Liver (tissue), 3 donors: ENCODE measurements around the gene TPM4.

Experiments used
- GABPA ChIP-seq, 2 donors: IDR thresholded peaks in 1 of 2; conservative IDR thresholded peaks in 1 of 2; 2 replicates each; pipeline ENCODE4 v1.6.1; 2016; ENCODE audit warnings: antibody characterized with exemption in 2 of 2, mild to moderate bottlenecking in 1 of 2, moderate library complexity in 1 of 2
- JUND ChIP-seq, 2 donors: IDR thresholded peaks; 2 replicates each; pipeline ENCODE4 v1.6.1; 2016; ENCODE audit warnings: antibody characterized with exemption in 2 of 2
- TF ChIP-seq, protein P1 (sequence below): fragments of 150-350 bp; IDR thresholded peaks from 2 replicates; pipeline ENCODE4 v1.5.1; 2017; ENCODE audit warnings: improper control_type of control experiment, low read depth, low read length; ENCODE audit not compliant: missing input control
- donor health status: healthy.
- donor health status: healthy.

DNA sequence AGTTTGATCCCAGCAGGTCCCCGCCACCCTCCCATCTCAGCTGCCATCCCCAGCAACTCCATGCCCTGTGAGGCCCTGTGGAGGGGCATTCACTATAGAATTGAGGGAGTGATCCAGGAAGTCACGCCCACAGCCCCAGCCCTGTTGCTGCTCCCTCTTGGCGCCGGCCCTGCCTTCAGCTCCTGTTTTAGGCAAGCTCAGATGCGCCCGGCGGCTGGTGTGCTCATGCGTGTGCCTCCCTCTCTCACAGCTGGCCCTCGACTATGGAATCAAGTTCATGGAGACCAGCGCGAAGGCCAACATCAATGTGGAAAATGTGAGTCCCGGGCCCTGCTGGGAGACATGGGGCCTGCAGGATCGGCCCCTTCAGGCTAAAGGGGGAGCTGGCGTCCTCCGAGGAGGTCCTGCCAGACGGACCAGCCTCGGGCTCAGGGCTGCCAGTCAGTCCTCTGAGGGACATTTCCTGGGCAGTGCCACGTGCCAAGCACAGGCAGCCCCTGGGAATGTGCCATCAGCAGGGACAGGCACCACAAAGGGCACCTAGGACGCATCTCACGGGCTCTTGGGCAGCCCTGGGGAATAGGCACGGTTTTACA is 51.6 kb downstream of the TPM4 start:
- TF ChIP-seq, protein P1, sequence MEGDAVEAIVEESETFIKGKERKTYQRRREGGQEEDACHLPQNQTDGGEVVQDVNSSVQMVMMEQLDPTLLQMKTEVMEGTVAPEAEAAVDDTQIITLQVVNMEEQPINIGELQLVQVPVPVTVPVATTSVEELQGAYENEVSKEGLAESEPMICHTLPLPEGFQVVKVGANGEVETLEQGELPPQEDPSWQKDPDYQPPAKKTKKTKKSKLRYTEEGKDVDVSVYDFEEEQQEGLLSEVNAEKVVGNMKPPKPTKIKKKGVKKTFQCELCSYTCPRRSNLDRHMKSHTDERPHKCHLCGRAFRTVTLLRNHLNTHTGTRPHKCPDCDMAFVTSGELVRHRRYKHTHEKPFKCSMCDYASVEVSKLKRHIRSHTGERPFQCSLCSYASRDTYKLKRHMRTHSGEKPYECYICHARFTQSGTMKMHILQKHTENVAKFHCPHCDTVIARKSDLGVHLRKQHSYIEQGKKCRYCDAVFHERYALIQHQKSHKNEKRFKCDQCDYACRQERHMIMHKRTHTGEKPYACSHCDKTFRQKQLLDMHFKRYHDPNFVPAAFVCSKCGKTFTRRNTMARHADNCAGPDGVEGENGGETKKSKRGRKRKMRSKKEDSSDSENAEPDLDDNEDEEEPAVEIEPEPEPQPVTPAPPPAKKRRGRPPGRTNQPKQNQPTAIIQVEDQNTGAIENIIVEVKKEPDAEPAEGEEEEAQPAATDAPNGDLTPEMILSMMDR = no peak
- TF ChIP-seq GABPA (IDR thresholded peaks at IDR 0.05 in 1 of 2, conservative IDR thresholded peaks at IDR 0.05 in 1 of 2) (no peak), JUND (IDR thresholded peaks at IDR 0.05) (no peak)
